CD4-positive, alpha-beta T cell treated with Interleukin-17A for 4 hours (primary cell): Measurements from ENCODE around the gene PPP1R9A.

Experiments used
- DNase-seq: peaks from one replicate; pipeline ENCODE4 v3.0.0-alpha.2; 2020; ENCODE audit warnings: mixed read lengths

PPP1R9A gene

GRCh38 chr7:95269640-95270039 is 362.2 kb downstream of the PPP1R9A start:
- DNase-seq = no peak

GRCh38 chr7:95276114-95276513 is 368.7 kb downstream of the PPP1R9A start:
- DNase-seq = no peak

- no peak for DNase-seq
Measured at GRCh38 chr7:95279417-95279816, 372.0 kb downstream of the PPP1R9A start.

- no peak for DNase-seq
Measured at GRCh38 chr7:95286096-95286495, 378.7 kb downstream of the PPP1R9A start.

GRCh38 chr7:95290166-95290830 is 382.9 kb downstream of the PPP1R9A start:
- DNase-seq = no peak

GRCh38 chr7:95295397-95295796 is 388.0 kb downstream of the PPP1R9A start:
- DNase-seq = no peak

GRCh38 chr7:95296456-95296855 is 389.1 kb downstream of the PPP1R9A start:
- DNase-seq = no peak

GRCh38 chr7:95297041-95297440 is 389.6 kb downstream of the PPP1R9A start:
- no peak for DNase-seq

GRCh38 chr7:95298091-95298490 is 390.7 kb downstream of the PPP1R9A start:
- DNase-seq = no peak

- no peak for DNase-seq
Measured at GRCh38 chr7:95303013-95303905, 395.9 kb downstream of the PPP1R9A start.

GRCh38 chr7:95304990-95305389 is 397.6 kb downstream of the PPP1R9A start:
- no peak for DNase-seq

- DNase-seq = no peak
Measured at GRCh38 chr7:95309951-95310350, 402.6 kb downstream of the PPP1R9A start.

GRCh38 chr7:95311389-95311788 is 404.0 kb downstream of the PPP1R9A start:
- DNase-seq = no peak

- no peak for DNase-seq
Measured at GRCh38 chr7:95312561-95312960, 405.2 kb downstream of the PPP1R9A start.

GRCh38 chr7:95316588-95316987 is 409.2 kb downstream of the PPP1R9A start:
- no peak for DNase-seq

- no peak for DNase-seq
Measured at GRCh38 chr7:95317546-95317945, 410.2 kb downstream of the PPP1R9A start.

GRCh38 chr7:95317966-95318365 is 410.6 kb downstream of the PPP1R9A start:
- DNase-seq = no peak

GRCh38 chr7:95318501-95319100 is 411.2 kb downstream of the PPP1R9A start:
- DNase-seq = no peak

- DNase-seq = no peak
Measured at GRCh38 chr7:95319570-95319969, 412.2 kb downstream of the PPP1R9A start.

- no peak for DNase-seq
Measured at GRCh38 chr7:95320651-95321050, 413.3 kb downstream of the PPP1R9A start.

- no peak for DNase-seq
Measured at GRCh38 chr7:95321720-95322119, 414.3 kb downstream of the PPP1R9A start.

GRCh38 chr7:95322396-95322795 is 415.0 kb downstream of the PPP1R9A start:
- no peak for DNase-seq

- DNase-seq = no peak
Measured at GRCh38 chr7:95322854-95323253, 415.5 kb downstream of the PPP1R9A start.
